HEK293 (cell line): ENCODE measurements around the gene TBXA2R.

ENCODE experiments used
- BCL11B ChIP-seq: fragments of 450-650 bp; formaldehyde crosslinking; IDR thresholded peaks from 2 replicates; pipeline ENCODE4 v1.5.1; 2016; ENCODE audit warnings: low read depth, missing biosample characterization, missing genetic modification characterization
- GLI4 ChIP-seq: fragments of 450-650 bp; formaldehyde crosslinking; IDR thresholded peaks from 2 replicates; pipeline ENCODE4 v1.5.1; 2016; ENCODE audit warnings: missing biosample characterization, missing genetic modification characterization
- KLF1 ChIP-seq: fragments of 450-650 bp; formaldehyde crosslinking; IDR thresholded peaks from 2 replicates; pipeline ENCODE4 v1.5.1; 2016; ENCODE audit warnings: missing biosample characterization, missing genetic modification characterization
- KLF10 ChIP-seq: fragments of 450-650 bp; IDR thresholded peaks from 2 replicates; pipeline ENCODE4 v1.5.1; 2018; ENCODE audit warnings: missing biosample characterization, mild to moderate bottlenecking, missing genetic modification characterization
- MZF1 ChIP-seq: fragments of 450-650 bp; formaldehyde crosslinking; IDR thresholded peaks from 2 replicates; pipeline ENCODE4 v1.5.1; 2017; ENCODE audit warnings: missing biosample characterization, missing genetic modification characterization, borderline replicate concordance
- SP2 ChIP-seq: fragments of 450-650 bp; formaldehyde crosslinking; IDR thresholded peaks from 2 replicates; pipeline ENCODE4 v1.5.1; 2016; ENCODE audit warnings: missing biosample characterization, missing genetic modification characterization
- ZBTB8A ChIP-seq: fragments of 450-650 bp; formaldehyde crosslinking; IDR thresholded peaks from 2 replicates; pipeline ENCODE4 v1.5.1; 2016; ENCODE audit warnings: missing biosample characterization, missing genetic modification characterization
- ZEB2 ChIP-seq: fragments of 450-650 bp; formaldehyde crosslinking; IDR thresholded peaks from 2 replicates; pipeline ENCODE4 v1.5.1; 2016; ENCODE audit warnings: missing biosample characterization, missing genetic modification characterization
- ZIC2 ChIP-seq: fragments of 450-650 bp; formaldehyde crosslinking; IDR thresholded peaks from 2 replicates; pipeline ENCODE4 v1.5.1; 2016; ENCODE audit warnings: missing biosample characterization, missing genetic modification characterization
- ZNF112 ChIP-seq: fragments of 450-650 bp; formaldehyde crosslinking; IDR thresholded peaks from 2 replicates; pipeline ENCODE4 v1.5.0; 2017; ENCODE audit warnings: missing biosample characterization, missing genetic modification characterization
- ZNF239 ChIP-seq: fragments of 450-650 bp; formaldehyde crosslinking; IDR thresholded peaks from 2 replicates; pipeline ENCODE4 v1.5.1; 2016; ENCODE audit warnings: missing biosample characterization, missing genetic modification characterization
- ZNF24 ChIP-seq: fragments of 450-650 bp; formaldehyde crosslinking; IDR thresholded peaks from 2 replicates; pipeline ENCODE4 v1.5.1; 2016; ENCODE audit warnings: missing biosample characterization, missing genetic modification characterization
- ZNF292 ChIP-seq: fragments of 450-650 bp; formaldehyde crosslinking; IDR thresholded peaks from 2 replicates; pipeline ENCODE4 v1.5.1; 2016; ENCODE audit warnings: low read depth, missing biosample characterization, missing genetic modification characterization, borderline replicate concordance
- ZNF404 ChIP-seq: fragments of 450-650 bp; formaldehyde crosslinking; IDR thresholded peaks from 2 replicates; pipeline ENCODE4 v1.5.1; 2017; ENCODE audit warnings: missing biosample characterization, missing genetic modification characterization
- ZNF416 ChIP-seq: fragments of 450-650 bp; formaldehyde crosslinking; IDR thresholded peaks from 2 replicates; pipeline ENCODE4 v1.5.1; 2016; ENCODE audit warnings: missing biosample characterization, missing genetic modification characterization
- ZNF558 ChIP-seq: fragments of 450-650 bp; formaldehyde crosslinking; IDR thresholded peaks from 2 replicates; pipeline ENCODE4 v1.5.1; 2016; ENCODE audit warnings: missing biosample characterization, missing genetic modification characterization
- ZSCAN30 ChIP-seq: fragments of 450-650 bp; IDR thresholded peaks from 2 replicates; pipeline ENCODE4 v1.5.1; 2018; ENCODE audit warnings: missing biosample characterization, mild to moderate bottlenecking, missing genetic modification characterization, moderate library complexity
- ZXDB ChIP-seq: fragments of 450-650 bp; formaldehyde crosslinking; IDR thresholded peaks from 2 replicates; pipeline ENCODE4 v1.5.1; 2016; ENCODE audit warnings: missing biosample characterization, missing genetic modification characterization
- TF ChIP-seq, protein P1 (sequence below): fragments of 450-650 bp; formaldehyde crosslinking; IDR thresholded peaks from 2 replicates; pipeline ENCODE4 v1.5.1; 2016; ENCODE audit warnings: missing biosample characterization, missing genetic modification characterization
- TF ChIP-seq, protein P2 (sequence below): fragments of 450-650 bp; formaldehyde crosslinking; conservative IDR thresholded peaks from 2 replicates; pipeline ENCODE4 v1.5.1; 2016; ENCODE audit warnings: low read depth, missing biosample characterization, missing genetic modification characterization
- TF ChIP-seq, protein P3 (sequence below): fragments of 450-650 bp; formaldehyde crosslinking; IDR thresholded peaks from 2 replicates; pipeline ENCODE4 v1.5.1; 2016; ENCODE audit warnings: missing biosample characterization, missing genetic modification characterization
- TF ChIP-seq, protein P4 (sequence below): fragments of 450-650 bp; IDR thresholded peaks from 2 replicates; pipeline ENCODE4 v1.5.1; 2018; ENCODE audit warnings: missing biosample characterization, mild to moderate bottlenecking, missing genetic modification characterization
- TF ChIP-seq, protein P5 (sequence below): fragments of 450-650 bp; formaldehyde crosslinking; IDR thresholded peaks from 2 replicates; pipeline ENCODE4 v1.5.1; 2016; ENCODE audit warnings: missing biosample characterization, missing genetic modification characterization
- TF ChIP-seq, protein P6 (sequence below): fragments of 450-650 bp; formaldehyde crosslinking; IDR thresholded peaks from 2 replicates; pipeline ENCODE4 v1.5.1; 2016; ENCODE audit warnings: missing biosample characterization, missing genetic modification characterization

TBXA2R gene

DNA sequence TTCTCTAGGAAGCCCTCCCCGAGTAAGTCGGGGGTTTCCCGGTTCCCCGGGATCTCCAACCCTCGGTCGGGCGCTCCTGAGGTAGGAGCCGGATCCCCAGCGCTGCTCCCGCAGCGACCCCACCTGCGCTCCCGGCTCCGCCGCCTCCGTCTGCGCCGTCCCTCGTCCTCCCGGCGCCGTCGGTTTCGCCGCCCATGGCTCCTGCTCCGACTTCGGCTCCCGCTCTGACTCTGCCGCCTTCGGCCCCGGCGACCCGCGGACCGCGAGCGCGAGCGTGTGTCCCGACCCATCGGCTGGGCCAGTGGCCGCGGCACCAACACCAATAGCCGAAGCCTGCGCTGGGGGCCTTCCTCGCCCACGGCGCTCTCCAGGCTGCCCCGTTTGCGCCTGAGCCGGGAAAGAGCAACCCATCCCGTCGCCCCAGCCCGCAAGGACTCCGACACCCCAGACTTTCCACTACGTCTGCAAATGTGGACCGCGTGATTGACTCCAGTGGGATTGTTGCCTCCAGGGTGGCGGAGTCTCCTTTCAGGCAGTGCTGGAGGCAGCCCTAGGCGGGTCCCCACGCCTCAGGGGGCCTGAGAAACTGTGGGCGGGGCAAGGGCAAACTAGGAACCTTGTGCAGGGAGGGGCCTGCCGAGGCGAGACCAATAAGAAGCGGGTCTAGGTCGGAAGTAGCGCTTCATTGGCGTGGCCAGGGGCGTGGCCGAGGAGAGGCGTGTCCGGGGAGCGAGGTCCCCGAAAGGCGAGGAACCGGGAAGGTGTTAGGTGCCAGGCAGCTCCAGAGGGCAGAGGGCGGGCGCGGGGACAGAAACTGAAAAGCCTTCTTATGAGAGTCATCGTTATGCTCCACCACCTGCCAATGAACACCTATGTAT, 20.0 kb upstream of the TBXA2R start, which contains the start of gene CACTIN (continued):
- TF ChIP-seq ZNF239 (tag by site-specific recombination) = no peak
- no peak for TF ChIP-seq ZNF112 (tag by site-specific recombination)
- TF ChIP-seq, protein P1, sequence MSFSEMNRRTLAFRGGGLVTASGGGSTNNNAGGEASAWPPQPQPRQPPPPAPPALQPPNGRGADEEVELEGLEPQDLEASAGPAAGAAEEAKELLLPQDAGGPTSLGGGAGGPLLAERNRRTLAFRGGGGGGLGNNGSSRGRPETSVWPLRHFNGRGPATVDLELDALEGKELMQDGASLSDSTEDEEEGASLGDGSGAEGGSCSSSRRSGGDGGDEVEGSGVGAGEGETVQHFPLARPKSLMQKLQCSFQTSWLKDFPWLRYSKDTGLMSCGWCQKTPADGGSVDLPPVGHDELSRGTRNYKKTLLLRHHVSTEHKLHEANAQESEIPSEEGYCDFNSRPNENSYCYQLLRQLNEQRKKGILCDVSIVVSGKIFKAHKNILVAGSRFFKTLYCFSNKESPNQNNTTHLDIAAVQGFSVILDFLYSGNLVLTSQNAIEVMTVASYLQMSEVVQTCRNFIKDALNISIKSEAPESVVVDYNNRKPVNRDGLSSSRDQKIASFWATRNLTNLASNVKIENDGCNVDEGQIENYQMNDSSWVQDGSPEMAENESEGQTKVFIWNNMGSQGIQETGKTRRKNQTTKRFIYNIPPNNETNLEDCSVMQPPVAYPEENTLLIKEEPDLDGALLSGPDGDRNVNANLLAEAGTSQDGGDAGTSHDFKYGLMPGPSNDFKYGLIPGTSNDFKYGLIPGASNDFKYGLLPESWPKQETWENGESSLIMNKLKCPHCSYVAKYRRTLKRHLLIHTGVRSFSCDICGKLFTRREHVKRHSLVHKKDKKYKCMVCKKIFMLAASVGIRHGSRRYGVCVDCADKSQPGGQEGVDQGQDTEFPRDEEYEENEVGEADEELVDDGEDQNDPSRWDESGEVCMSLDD (tag by site-specific recombination) = peak; percentile 73
- peak; percentile 78 for TF ChIP-seq ZNF24 (tag by site-specific recombination)
- TF ChIP-seq ZBTB8A (tag by site-specific recombination) = peak; percentile 80
- peak; percentile 91 for TF ChIP-seq ZIC2 (tag by site-specific recombination)
- TF ChIP-seq ZNF416 = no peak
- TF ChIP-seq, protein P2, sequence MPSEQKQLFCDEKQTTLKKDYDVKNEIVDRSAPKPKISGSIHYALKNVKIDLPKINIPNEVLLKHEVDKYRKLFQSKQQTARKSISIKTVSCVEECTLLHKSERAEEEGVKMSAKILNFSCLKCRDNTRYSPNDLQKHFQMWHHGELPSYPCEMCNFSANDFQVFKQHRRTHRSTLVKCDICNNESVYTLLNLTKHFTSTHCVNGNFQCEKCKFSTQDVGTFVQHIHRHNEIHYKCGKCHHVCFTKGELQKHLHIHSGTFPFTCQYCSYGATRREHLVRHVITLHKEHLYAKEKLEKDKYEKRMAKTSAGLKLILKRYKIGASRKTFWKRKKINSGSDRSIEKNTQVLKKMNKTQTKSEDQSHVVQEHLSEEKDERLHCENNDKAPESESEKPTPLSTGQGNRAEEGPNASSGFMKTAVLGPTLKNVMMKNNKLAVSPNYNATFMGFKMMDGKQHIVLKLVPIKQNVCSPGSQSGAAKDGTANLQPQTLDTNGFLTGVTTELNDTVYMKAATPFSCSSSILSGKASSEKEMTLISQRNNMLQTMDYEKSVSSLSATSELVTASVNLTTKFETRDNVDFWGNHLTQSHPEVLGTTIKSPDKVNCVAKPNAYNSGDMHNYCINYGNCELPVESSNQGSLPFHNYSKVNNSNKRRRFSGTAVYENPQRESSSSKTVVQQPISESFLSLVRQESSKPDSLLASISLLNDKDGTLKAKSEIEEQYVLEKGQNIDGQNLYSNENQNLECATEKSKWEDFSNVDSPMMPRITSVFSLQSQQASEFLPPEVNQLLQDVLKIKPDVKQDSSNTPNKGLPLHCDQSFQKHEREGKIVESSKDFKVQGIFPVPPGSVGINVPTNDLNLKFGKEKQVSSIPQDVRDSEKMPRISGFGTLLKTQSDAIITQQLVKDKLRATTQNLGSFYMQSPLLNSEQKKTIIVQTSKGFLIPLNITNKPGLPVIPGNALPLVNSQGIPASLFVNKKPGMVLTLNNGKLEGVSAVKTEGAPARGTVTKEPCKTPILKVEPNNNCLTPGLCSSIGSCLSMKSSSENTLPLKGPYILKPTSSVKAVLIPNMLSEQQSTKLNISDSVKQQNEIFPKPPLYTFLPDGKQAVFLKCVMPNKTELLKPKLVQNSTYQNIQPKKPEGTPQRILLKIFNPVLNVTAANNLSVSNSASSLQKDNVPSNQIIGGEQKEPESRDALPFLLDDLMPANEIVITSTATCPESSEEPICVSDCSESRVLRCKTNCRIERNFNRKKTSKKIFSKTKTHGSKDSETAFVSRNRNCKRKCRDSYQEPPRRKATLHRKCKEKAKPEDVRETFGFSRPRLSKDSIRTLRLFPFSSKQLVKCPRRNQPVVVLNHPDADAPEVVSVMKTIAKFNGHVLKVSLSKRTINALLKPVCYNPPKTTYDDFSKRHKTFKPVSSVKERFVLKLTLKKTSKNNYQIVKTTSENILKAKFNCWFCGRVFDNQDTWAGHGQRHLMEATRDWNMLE (tag by site-specific recombination) = peak; percentile 73
- TF ChIP-seq, protein P3, sequence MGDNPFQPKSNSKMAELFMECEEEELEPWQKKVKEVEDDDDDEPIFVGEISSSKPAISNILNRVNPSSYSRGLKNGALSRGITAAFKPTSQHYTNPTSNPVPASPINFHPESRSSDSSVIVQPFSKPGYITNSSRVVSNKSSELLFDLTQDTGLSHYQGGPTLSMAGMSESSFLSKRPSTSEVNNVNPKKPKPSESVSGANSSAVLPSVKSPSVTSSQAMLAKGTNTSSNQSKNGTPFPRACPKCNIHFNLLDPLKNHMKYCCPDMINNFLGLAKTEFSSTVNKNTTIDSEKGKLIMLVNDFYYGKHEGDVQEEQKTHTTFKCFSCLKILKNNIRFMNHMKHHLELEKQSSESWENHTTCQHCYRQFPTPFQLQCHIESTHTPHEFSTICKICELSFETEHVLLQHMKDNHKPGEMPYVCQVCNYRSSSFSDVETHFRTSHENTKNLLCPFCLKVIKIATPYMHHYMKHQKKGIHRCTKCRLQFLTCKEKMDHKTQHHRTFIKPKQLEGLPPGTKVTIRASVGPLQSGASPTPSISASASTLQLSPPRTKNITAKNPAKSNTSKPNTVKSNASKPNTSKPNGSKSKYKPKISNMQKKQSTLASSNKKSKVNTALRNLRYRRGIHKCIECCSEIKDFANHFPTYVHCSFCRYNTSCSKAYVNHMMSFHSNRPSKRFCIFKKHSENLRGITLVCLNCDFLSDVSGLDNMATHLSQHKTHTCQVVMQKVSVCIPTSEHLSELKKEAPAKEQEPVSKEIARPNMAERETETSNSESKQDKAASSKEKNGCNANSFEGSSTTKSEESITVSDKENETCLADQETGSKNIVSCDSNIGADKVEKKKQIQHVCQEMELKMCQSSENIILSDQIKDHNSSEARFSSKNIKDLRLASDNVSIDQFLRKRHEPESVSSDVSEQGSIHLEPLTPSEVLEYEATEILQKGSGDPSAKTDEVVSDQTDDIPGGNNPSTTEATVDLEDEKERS (tag by site-specific recombination) = no peak
- TF ChIP-seq KLF10 (tag by site-specific recombination) = peak; percentile 99
- peak; percentile 98 for TF ChIP-seq SP2 (tag by site-specific recombination)
- peak; percentile 81 for TF ChIP-seq ZSCAN30
- TF ChIP-seq, protein P4, sequence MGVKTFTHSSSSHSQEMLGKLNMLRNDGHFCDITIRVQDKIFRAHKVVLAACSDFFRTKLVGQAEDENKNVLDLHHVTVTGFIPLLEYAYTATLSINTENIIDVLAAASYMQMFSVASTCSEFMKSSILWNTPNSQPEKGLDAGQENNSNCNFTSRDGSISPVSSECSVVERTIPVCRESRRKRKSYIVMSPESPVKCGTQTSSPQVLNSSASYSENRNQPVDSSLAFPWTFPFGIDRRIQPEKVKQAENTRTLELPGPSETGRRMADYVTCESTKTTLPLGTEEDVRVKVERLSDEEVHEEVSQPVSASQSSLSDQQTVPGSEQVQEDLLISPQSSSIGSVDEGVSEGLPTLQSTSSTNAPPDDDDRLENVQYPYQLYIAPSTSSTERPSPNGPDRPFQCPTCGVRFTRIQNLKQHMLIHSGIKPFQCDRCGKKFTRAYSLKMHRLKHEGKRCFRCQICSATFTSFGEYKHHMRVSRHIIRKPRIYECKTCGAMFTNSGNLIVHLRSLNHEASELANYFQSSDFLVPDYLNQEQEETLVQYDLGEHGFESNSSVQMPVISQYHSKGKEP (tag by site-specific recombination) = peak; percentile 52; the same call in 1 of the 2 replicates
- TF ChIP-seq, protein P5, sequence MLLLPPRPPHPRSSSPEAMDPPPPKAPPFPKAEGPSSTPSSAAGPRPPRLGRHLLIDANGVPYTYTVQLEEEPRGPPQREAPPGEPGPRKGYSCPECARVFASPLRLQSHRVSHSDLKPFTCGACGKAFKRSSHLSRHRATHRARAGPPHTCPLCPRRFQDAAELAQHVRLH (tag by site-specific recombination) = peak; percentile 67; the same call in 1 of the 2 replicates
- TF ChIP-seq MZF1 (tag by site-specific recombination) = no peak
- peak; percentile 60 for TF ChIP-seq ZEB2
- no peak for TF ChIP-seq ZNF292 (tag by site-specific recombination)
- TF ChIP-seq GLI4 (tag by site-specific recombination) = peak; percentile 10; the same call in 1 of the 2 replicates
- TF ChIP-seq ZNF558 = no peak
- TF ChIP-seq, protein P6, sequence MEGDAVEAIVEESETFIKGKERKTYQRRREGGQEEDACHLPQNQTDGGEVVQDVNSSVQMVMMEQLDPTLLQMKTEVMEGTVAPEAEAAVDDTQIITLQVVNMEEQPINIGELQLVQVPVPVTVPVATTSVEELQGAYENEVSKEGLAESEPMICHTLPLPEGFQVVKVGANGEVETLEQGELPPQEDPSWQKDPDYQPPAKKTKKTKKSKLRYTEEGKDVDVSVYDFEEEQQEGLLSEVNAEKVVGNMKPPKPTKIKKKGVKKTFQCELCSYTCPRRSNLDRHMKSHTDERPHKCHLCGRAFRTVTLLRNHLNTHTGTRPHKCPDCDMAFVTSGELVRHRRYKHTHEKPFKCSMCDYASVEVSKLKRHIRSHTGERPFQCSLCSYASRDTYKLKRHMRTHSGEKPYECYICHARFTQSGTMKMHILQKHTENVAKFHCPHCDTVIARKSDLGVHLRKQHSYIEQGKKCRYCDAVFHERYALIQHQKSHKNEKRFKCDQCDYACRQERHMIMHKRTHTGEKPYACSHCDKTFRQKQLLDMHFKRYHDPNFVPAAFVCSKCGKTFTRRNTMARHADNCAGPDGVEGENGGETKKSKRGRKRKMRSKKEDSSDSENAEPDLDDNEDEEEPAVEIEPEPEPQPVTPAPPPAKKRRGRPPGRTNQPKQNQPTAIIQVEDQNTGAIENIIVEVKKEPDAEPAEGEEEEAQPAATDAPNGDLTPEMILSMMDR (tag by site-specific recombination) = peak; percentile 37; the same call in 1 of the 2 replicates
- TF ChIP-seq ZXDB (tag by site-specific recombination) = peak; percentile 96; the same call in 1 of the 2 replicates
- peak; percentile 73 for TF ChIP-seq KLF1 (tag by site-specific recombination)
- no peak for TF ChIP-seq BCL11B (tag by site-specific recombination)
- no peak for TF ChIP-seq ZNF404 (tag by site-specific recombination)
